ENCODE measurements around the gene GTF2IRD2.
"Not testable (repeated sequence)": the region's sequence is repeated elsewhere in the genome, so short reads cannot be mapped to it uniquely, and the experiment has no call there.

DNA sequence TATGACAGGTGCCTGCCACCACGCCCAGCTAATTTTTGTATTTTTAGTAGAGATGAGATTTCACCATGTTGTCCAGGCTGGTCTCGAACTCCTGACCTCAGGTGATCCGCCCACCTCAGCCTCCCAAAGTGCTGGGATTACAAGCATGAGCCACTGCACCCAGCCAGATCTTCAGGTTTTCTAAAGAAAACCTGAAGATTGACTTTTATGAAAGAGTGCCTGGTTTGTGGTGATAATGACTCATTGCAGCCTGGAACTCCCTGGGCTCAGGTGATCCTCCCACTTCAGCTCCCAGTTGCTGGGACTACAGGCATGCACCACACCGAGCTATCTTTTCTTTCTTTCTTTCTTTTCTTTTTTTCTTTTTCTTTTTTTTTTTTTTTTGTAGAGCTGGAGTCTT lies 52.8 kb downstream of the GTF2IRD2 start:
- TF ChIP-seq CTCF (conservative IDR thresholded peaks at IDR 0.05 in 1 of 2, IDR thresholded peaks at IDR 0.05 in 1 of 2; ENCODE audit: low read depth in 1 of 2, low read length in 2 of 2); EZH2 (IDR thresholded peaks at IDR 0.05; ENCODE audit: low read length, missing control alignments): not testable (repeated sequence)
